Left lung (tissue), 10 donors: ENCODE results near the gene DUSP7. TPM values are rescaled to one million over a fixed set of nuclear protein-coding genes. Genes with fewer than 3 reads are reported as not detected.

ENCODE experiments used
- ATAC-seq: fragments of 200-7000 bp; cut with Tn5 transposase; one replicate; pipeline ENCODE4 v1.9.1; 2020; ENCODE audit warnings: moderate library complexity
- DNase-seq, 4 donors: peaks; one replicate each; pipeline ENCODE4 v3.0.0-alpha.2; 2013 to 2020
- H3K27ac ChIP-seq, 2 donors: fragments of 200-600 bp; sonication (generic) in 1 of 2; one replicate each; pipeline versions ENCODE4 v1.5.0 to v1.8.0; 2020 to 2021
- H3K27me3 ChIP-seq, 2 donors: fragments of 200-600 bp; sonication (generic) in 1 of 2; one replicate each; pipeline versions ENCODE4 v1.5.0 to v1.8.0; 2020 to 2021
- H3K36me3 ChIP-seq, 2 donors: fragments of 200-600 bp; sonication (generic) in 1 of 2; one replicate each; pipeline versions ENCODE4 v1.5.0 to v1.8.0; 2020 to 2021
- H3K4me1 ChIP-seq, 2 donors: fragments of 200-600 bp; one replicate each; pipeline ENCODE4 v1.8.0; 2021
- H3K4me3 ChIP-seq, 2 donors: fragments of 200-600 bp; sonication (generic) in 1 of 2; one replicate each; pipeline versions ENCODE4 v1.5.0 to v1.8.0; 2020 to 2021; ENCODE audit warnings: mild to moderate bottlenecking in 1 of 2
- H3K9me3 ChIP-seq, 2 donors: fragments of 200-600 bp; sonication (generic) in 1 of 2; one replicate each; pipeline versions ENCODE4 v1.5.0 to v1.8.0; 2020 to 2021
- intact Hi-C, 2 donors: fragments of 100-400 bp; cut with DNase I; formaldehyde crosslinking; loops; one replicate each; pipeline versions ENCODE4 v1.11.2 to v1.14.2; 2022
- polyA plus RNA-seq, 6 donors: library from polyadenylated mRNA; unstranded; fragments of 120-200 nt; gene quantifications; one replicate each; pipeline ENCODE4 v1.2.1, GENCODE V29; 2013; ENCODE audit not compliant: insufficient read length in 6 of 6
- total RNA-seq, 2 donors: library from RNA; stranded (reverse); fragmentation: NEBNext Ultra II Directional; extraction: Animal tissue kit (Norgen Biotek cat#: 25700); gene quantifications; one replicate each; pipeline ENCODE4 v1.2.1, GENCODE V29; 2021
- TF ChIP-seq, protein P1 (sequence below), 2 donors: fragments of 200-600 bp; sonication (generic) in 1 of 2; IDR thresholded peaks; one replicate each; pipeline versions ENCODE4 v1.5.0 to v1.8.0; 2021; ENCODE audit warnings: antibody characterized with exemption in 2 of 2
- donor health status: DM: no; HTN: yes; CAD: no.
- donor health status: DM: no; HTN: no; CAD: no.

Gene DUSP7
- total and polyA plus RNA-seq, 8 donors = 17.5 to 38.3 (median 21.1) TPM

- intact Hi-C loops = loop anchor here (2.0 to 10.0 kb wide), 2 partner anchors 49 to 139 kb away; no protein-coding TSS in a partner anchor
- no peaks in the 10 kb centered on the region for H3K36me3 ChIP-seq
- ATAC-seq = no peak
- H3K27me3 ChIP-seq = no peaks in the 10 kb centered on the region
- DNase-seq = peak in 1 of 4 donors; percentile 60
- TF ChIP-seq, protein P1, sequence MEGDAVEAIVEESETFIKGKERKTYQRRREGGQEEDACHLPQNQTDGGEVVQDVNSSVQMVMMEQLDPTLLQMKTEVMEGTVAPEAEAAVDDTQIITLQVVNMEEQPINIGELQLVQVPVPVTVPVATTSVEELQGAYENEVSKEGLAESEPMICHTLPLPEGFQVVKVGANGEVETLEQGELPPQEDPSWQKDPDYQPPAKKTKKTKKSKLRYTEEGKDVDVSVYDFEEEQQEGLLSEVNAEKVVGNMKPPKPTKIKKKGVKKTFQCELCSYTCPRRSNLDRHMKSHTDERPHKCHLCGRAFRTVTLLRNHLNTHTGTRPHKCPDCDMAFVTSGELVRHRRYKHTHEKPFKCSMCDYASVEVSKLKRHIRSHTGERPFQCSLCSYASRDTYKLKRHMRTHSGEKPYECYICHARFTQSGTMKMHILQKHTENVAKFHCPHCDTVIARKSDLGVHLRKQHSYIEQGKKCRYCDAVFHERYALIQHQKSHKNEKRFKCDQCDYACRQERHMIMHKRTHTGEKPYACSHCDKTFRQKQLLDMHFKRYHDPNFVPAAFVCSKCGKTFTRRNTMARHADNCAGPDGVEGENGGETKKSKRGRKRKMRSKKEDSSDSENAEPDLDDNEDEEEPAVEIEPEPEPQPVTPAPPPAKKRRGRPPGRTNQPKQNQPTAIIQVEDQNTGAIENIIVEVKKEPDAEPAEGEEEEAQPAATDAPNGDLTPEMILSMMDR (IDR thresholded peaks at IDR 0.05) = no peak
- no peaks in the 10 kb centered on the region for H3K9me3 ChIP-seq
- peaks cover 13 to 31% of the 10 kb centered on the region in 2 donors for H3K4me1 ChIP-seq
- peak overlapping the region in 1 of 2 donors; percentile 6 for H3K27ac ChIP-seq
- H3K4me3 ChIP-seq = no peak overlapping the region
Measured at GRCh38 chr3:52006017-52006819, 50.2 kb downstream of the DUSP7 start.

GRCh38 chr3:52005571-52005986 is 50.8 kb downstream of the DUSP7 start:
- peak in 1 of 4 donors; percentile 51 for DNase-seq
- intact Hi-C loops = loop anchor here in 1 of 2 donors (10.0 kb wide), 1 partner anchor 139 kb away; no protein-coding TSS in a partner anchor
- Histone ChIP-seq H3K4me3 (no peak overlapping the region), H3K4me1 (peaks cover 13 to 31% of the 10 kb centered on the region in 2 donors), H3K9me3 (no peaks in the 10 kb centered on the region), H3K27me3 (no peaks in the 10 kb centered on the region), H3K27ac (peak overlapping the region in 1 of 2 donors; percentile 6), H3K36me3 (no peaks in the 10 kb centered on the region)
- TF ChIP-seq, protein P1 (IDR thresholded peaks at IDR 0.05) = no peak
- ATAC-seq = peak; percentile 47

DNA sequence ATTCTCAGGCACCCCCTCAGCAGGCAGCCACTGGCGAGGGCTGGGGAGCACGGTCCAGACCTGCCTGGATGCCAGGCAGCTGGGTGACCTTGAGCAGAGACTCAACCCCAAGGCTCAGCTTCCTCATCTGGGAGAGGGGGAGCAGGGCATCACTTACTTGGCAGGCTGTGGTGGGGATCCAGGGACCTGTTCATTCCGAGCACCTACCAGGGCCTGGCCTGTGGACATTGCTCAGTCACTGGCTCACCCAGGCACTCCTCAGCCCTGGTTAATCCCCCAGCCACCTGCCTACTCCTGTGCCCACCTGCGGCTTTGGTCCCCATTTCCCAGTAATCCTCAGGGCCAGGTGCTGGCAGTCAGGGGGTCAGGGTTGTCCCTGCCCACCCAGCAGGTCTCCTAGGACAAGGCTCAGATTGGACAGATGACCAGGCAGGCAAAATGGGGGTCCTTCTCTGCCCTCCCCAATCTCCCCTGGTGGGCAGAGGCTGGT is 51.4 kb downstream of the DUSP7 start:
- peak in 1 of 4 donors; percentile 42 for DNase-seq

GRCh38 chr3:52004163-52004787 is 52.1 kb downstream of the DUSP7 start:
- intact Hi-C loops = loop anchor here (5.0 to 10.0 kb wide), 3 partner anchors 118 to 141 kb away; no protein-coding TSS in a partner anchor
- Histone ChIP-seq H3K9me3 (no peaks in the 10 kb centered on the region), H3K4me1 (peaks cover 13 to 31% of the 10 kb centered on the region in 2 donors), H3K27ac (no peak overlapping the region), H3K27me3 (no peaks in the 10 kb centered on the region), H3K4me3 (no peak overlapping the region), H3K36me3 (no peaks in the 10 kb centered on the region)
- TF ChIP-seq, protein P1 (IDR thresholded peaks at IDR 0.05) = no peak
- DNase-seq (peak in 3 of 4 donors; percentile 42 to 62 (median 59)), ATAC-seq (peak; percentile 30)

More for the DNA sequence above, 51.4 kb downstream of the DUSP7 start:
- Histone ChIP-seq H3K4me1 (peaks cover 13 to 31% of the 10 kb centered on the region in 2 donors), H3K27me3 (no peaks in the 10 kb centered on the region), H3K36me3 (no peaks in the 10 kb centered on the region), H3K4me3 (no peak overlapping the region), H3K9me3 (no peaks in the 10 kb centered on the region), H3K27ac (peak overlapping the region in 1 of 2 donors; percentile 6)
- intact Hi-C loops = loop anchor here (5.0 to 10.0 kb wide), 3 partner anchors 117 to 140 kb away; no protein-coding TSS in a partner anchor
- no peak for ATAC-seq
- TF ChIP-seq, protein P1 (IDR thresholded peaks at IDR 0.05) = no peak
